Measurements from ENCODE around the gene TOX2.

TOX2 gene

GRCh38 chr20:44054118-44054517, 139.5 kb downstream of the TOX2 start:
- H3K4me3 ChIP-seq (ENCODE audit: low read depth, low read length), result no peak overlapping the region
- in situ Hi-C loops (cut with HindIII; ENCODE audit: low sequenced_read_pairs), result no loop called here
- no peak for DNase-seq (ENCODE audit: low read depth)
- no peak for TF ChIP-seq CTCF (IDR thresholded peaks at IDR 0.05; ENCODE audit: low read depth, low read length, missing control alignments)

- H3K4me3 ChIP-seq (ENCODE audit: low read depth, low read length), result no peak overlapping the region
- in situ Hi-C loops (cut with HindIII; ENCODE audit: low sequenced_read_pairs), result no loop called here
- no peak for TF ChIP-seq CTCF (IDR thresholded peaks at IDR 0.05; ENCODE audit: low read depth, low read length, missing control alignments)
- no peak for DNase-seq (ENCODE audit: low read depth)
Observed at GRCh38 chr20:44054849-44055248, 140.2 kb downstream of the TOX2 start.

GRCh38 chr20:44056010-44056698, 141.5 kb downstream of the TOX2 start:
- DNase-seq (ENCODE audit: low read depth), result no peak
- no peak overlapping the region for H3K4me3 ChIP-seq (ENCODE audit: low read depth, low read length)
- in situ Hi-C loops (cut with HindIII; ENCODE audit: low sequenced_read_pairs), result no loop called here
- peak; percentile 54 for TF ChIP-seq CTCF (IDR thresholded peaks at IDR 0.05; ENCODE audit: low read depth, low read length, missing control alignments)

GRCh38 chr20:44057698-44058675, 143.3 kb downstream of the TOX2 start:
- DNase-seq (ENCODE audit: low read depth), result peak; percentile 15
- TF ChIP-seq CTCF (IDR thresholded peaks at IDR 0.05; ENCODE audit: low read depth, low read length, missing control alignments), result no peak
- H3K4me3 ChIP-seq (ENCODE audit: low read depth, low read length), result no peak overlapping the region
- in situ Hi-C loops (cut with HindIII; ENCODE audit: low sequenced_read_pairs), result no loop called here

GRCh38 chr20:44064501-44065400, 150.1 kb downstream of the TOX2 start:
- no peak for TF ChIP-seq CTCF (IDR thresholded peaks at IDR 0.05; ENCODE audit: low read depth, low read length, missing control alignments)
- H3K4me3 ChIP-seq (ENCODE audit: low read depth, low read length), result no peak overlapping the region
- no peak for DNase-seq (ENCODE audit: low read depth)
- in situ Hi-C loops (cut with HindIII; ENCODE audit: low sequenced_read_pairs), result no loop called here

All from astrocyte of the cerebellum (primary cell).